GM12878 (cell line): ENCODE results near the gene PCK1. TPM values are rescaled to one million over a fixed set of nuclear protein-coding genes. Genes with fewer than 3 reads are reported as not detected.

ENCODE experiments used
- ATAC-seq: fragments of 200-7000 bp; cut with Tn5 transposase; 3 replicates; pipeline ENCODE4 v1.9.1; 2020; ENCODE audit warnings: mild to moderate bottlenecking, moderate library complexity
- BruUV-seq: library from RNA; stranded (reverse); fragments of 400-500 nt; replicated peaks from 2 replicates; lab custom pipeline; 2021; lab: Mats Ljungman, UMichigan
- CTCF ChIA-PET: fragments of 300-600 bp; sonication (Branson Sonifier 250); formaldehyde crosslinking; extraction: SDS; loops from one replicate; lab custom pipeline; 2021; ENCODE audit warnings: inconsistent platforms; lab: Yijun Ruan, JAX
- POLR2A ChIA-PET: fragments of 350-600 bp; formaldehyde crosslinking; extraction: SDS; loops from one replicate; lab custom pipeline; 2021; ENCODE audit warnings: inconsistent platforms; lab: Charles Lee
- RAD21 ChIA-PET: fragments of 300-600 bp; sonication (Branson Sonifier 250); formaldehyde crosslinking; loops from one replicate; lab custom pipeline; 2023; ENCODE audit warnings: antibody characterized with exemption; ENCODE audit not compliant: unreplicated experiment; lab: Charles Lee
- SMC1A ChIA-PET: fragments of 300-600 bp; sonication (Branson Sonifier 250); formaldehyde crosslinking; loops from one replicate; lab custom pipeline; 2023; ENCODE audit not compliant: unreplicated experiment, uncharacterized antibody; lab: Charles Lee
- DNase-seq: peaks from one replicate; pipeline ENCODE4 v3.0.0-alpha.2; 2011; ENCODE audit warnings: low read depth, low spot score
- FAIRE-seq: peaks from 3 replicates; lab custom pipeline; 2011; peaks lifted over from hg19 to GRCh38; lab: Jason Lieb, UNC
- H2AFZ ChIP-seq: 2 replicates; pipeline ENCODE4 v1.6.0; 2011; ENCODE audit warnings: low read depth, low read length, control low read depth; ENCODE audit not compliant: control insufficient read depth
- H3K27ac ChIP-seq: 2 replicates; pipeline ENCODE4 v1.5.1; 2011; ENCODE audit warnings: control low read depth; ENCODE audit not compliant: control insufficient read depth, insufficient read depth
- H3K27me3 ChIP-seq, 2 experiments: replicated peaks in 1 of 2; 2 replicates each; pipeline versions ENCODE4 v1.6.0 to v1.6.1; 2011; ENCODE audit warnings: low read length in 1 of 2; ENCODE audit not compliant: control insufficient read depth in 2 of 2, insufficient read depth in 2 of 2
- H3K36me3 ChIP-seq, 2 experiments: 2 replicates each; pipeline ENCODE4 v1.5.1; 2011; ENCODE audit warnings: low read length in 1 of 2; ENCODE audit not compliant: control insufficient read depth in 2 of 2, insufficient read depth in 2 of 2
- H3K4me1 ChIP-seq: 2 replicates; pipeline ENCODE4 v1.6.1; 2011; ENCODE audit warnings: mild to moderate bottlenecking, low read length, moderate library complexity, mixed read lengths; ENCODE audit not compliant: control insufficient read depth, insufficient read depth
- H3K4me2 ChIP-seq: 2 replicates; pipeline ENCODE4 v1.6.0; 2011; ENCODE audit warnings: control low read depth; ENCODE audit not compliant: control insufficient read depth, insufficient read depth
- H3K4me3 ChIP-seq: fragments of 200-600 bp; sonication (generic); 2 replicates; pipeline ENCODE4 v1.5.1; 2016
- H3K79me2 ChIP-seq: 2 replicates; pipeline ENCODE4 v1.6.0; 2011; ENCODE audit warnings: low read length; ENCODE audit not compliant: control insufficient read depth, insufficient read depth
- H3K9ac ChIP-seq: 2 replicates; pipeline ENCODE4 v1.8.0; 2011; ENCODE audit warnings: low read length, control low read depth, mixed read lengths; ENCODE audit not compliant: control insufficient read depth, insufficient read depth
- H3K9me3 ChIP-seq: replicated peaks from 3 replicates; pipeline ENCODE4 v1.5.1; 2011; ENCODE audit warnings: mild to moderate bottlenecking, low read length; ENCODE audit not compliant: control insufficient read depth, insufficient read depth
- H4K20me1 ChIP-seq: 2 replicates; pipeline ENCODE4 v1.6.0; 2011; ENCODE audit not compliant: control insufficient read depth, insufficient read depth
- EP300 ChIP-seq, 2 experiments: fragments of 150-350 bp in 1 of 2; IDR thresholded peaks; 2 replicates each; pipeline ENCODE4 v1.6.1; 2011 to 2012; ENCODE audit warnings: low read depth in 2 of 2, low read length in 2 of 2, borderline replicate concordance in 1 of 2, improper control_type of control experiment in 1 of 2, inconsistent platforms in 1 of 2; ENCODE audit not compliant: control insufficient read depth in 1 of 2
- ETV6 ChIP-seq, 2 experiments: fragments of 450-650 bp in 1 of 2; IDR thresholded peaks in 1 of 2; conservative IDR thresholded peaks in 1 of 2; 2 replicates each; pipeline ENCODE4 v1.6.1; 2014; ENCODE audit warnings: antibody characterized with exemption in 1 of 2, borderline replicate concordance in 1 of 2, low read depth in 1 of 2, mild to moderate bottlenecking in 1 of 2, moderate library complexity in 1 of 2
- HDAC2 ChIP-seq: fragments of 200-600 bp; sonication (generic); IDR thresholded peaks from 2 replicates; pipeline ENCODE4 v1.6.1; 2017
- HDAC6 ChIP-seq: fragments of 200-600 bp; sonication (generic); IDR thresholded peaks from one replicate; pipeline ENCODE4 v1.8.0; 2017; ENCODE audit warnings: antibody characterized with exemption; ENCODE audit not compliant: unreplicated experiment
- RB1 ChIP-seq: fragments of 450-650 bp; formaldehyde crosslinking; IDR thresholded peaks from 2 replicates; pipeline ENCODE4 v1.6.1; 2017; ENCODE audit warnings: mild to moderate bottlenecking, borderline replicate concordance
- RELA ChIP-seq: fragments of 450-650 bp; IDR thresholded peaks from 2 replicates; pipeline ENCODE4 v1.8.0; 2014; ENCODE audit warnings: borderline replicate concordance; ENCODE audit not compliant: partially characterized antibody
- SIX5 ChIP-seq: IDR thresholded peaks from 2 replicates; pipeline ENCODE4 v1.6.1; 2011; ENCODE audit warnings: mild to moderate bottlenecking, low read depth, low read length, moderate library complexity; ENCODE audit not compliant: severe bottlenecking
- ZNF384 ChIP-seq: IDR thresholded peaks from 2 replicates; pipeline ENCODE4 v1.6.1; 2012; ENCODE audit warnings: low read depth, mild to moderate bottlenecking, low read length, improper control_type of control experiment, borderline replicate concordance
- WGBS: methylation state at CpG from one replicate; pipeline ENCODE4 v1.1.6; 2016; ENCODE audit warnings: low lambda C conversion rate; ENCODE audit not compliant: insufficient replicate concordance, insufficient coverage; ENCODE audit errors: missing lambda C conversion rate; 5-methylcytosine and 5-hydroxymethylcytosine counted together
- in situ Hi-C: fragments of 300-500 bp; cut with MboI; formaldehyde crosslinking; loops from 9 replicates; pipeline ENCODE4 v1.14.3; 2018; ENCODE audit warnings: mixed read lengths
- intact Hi-C: fragments of 100-400 bp; cut with micrococcal nuclease; formaldehyde crosslinking; loops from one replicate; pipeline ENCODE4 v1.14.2; 2022; ENCODE audit not compliant: unreplicated experiment
- polyA plus RNA-seq, 11 experiments: library from polyadenylated mRNA; depleted of rRNA in 4 of 11; unstranded in 6 of 11; stranded (reverse) in 5 of 11; fragments of >200 nt; fragmentation: Nextera tagmentation in 4 of 11; fragmentation: Illumina TruSeq in 1 of 11; extraction: Ambion mirVana in 4 of 11; extraction: Trizol in 1 of 11; gene quantifications; 1 replicate in 1 of 11; 2 replicates in 10 of 11; pipeline versions ENCODE4 v1.2.1 to v1.2.3, GENCODE V29; 2011 to 2016; ENCODE audit warnings: inconsistent platforms in 2 of 11, missing spikeins in 2 of 11, low read depth in 1 of 11
- total RNA-seq, 4 experiments: library from RNA; depleted of rRNA in 3 of 4; stranded (reverse); fragments of >200 nt in 3 of 4; fragmentation: Illumina TruSeq in 1 of 4; extraction: Trizol in 1 of 4; gene quantifications; 2 replicates each; pipeline versions ENCODE4 v1.2.1 to v1.2.3, GENCODE V29; 2013 to 2021
- TF ChIP-seq, protein P1 (sequence below): fragments of 150-350 bp; IDR thresholded peaks from 2 replicates; pipeline ENCODE4 v1.6.1; 2014; ENCODE audit warnings: mild to moderate bottlenecking, low read depth, low read length
- TF ChIP-seq, protein P2 (sequence below): fragments of 450-650 bp; IDR thresholded peaks from 2 replicates; pipeline ENCODE4 v1.6.1; 2016; ENCODE audit warnings: mild to moderate bottlenecking

Gene PCK1
- total and polyA plus RNA-seq, 10 of the 15 experiments (the other 5 are each of a cell fraction or from before 2014, with no cell fraction given), result 0.02 to 0.33 (median 0.09) TPM; not detected in 5

DNA sequence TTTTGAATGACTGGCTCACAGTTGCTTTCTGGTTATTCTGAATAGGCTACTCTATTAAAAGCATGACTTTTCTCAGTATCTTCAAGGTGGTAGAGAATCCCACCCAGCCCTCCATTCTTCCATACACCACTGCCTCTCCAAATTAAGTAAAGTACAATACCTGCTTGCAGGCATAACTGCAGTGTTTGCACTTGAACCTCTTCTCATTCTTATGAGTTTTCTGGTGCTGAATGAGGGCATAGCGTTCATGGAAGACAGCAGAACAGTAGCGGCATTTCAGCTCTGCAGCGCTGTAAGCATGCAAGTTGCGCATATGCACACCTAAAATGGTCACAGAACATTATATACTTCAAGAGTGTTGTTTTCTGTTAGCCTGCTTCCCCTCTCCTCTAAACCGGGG, 48.5 kb upstream of the PCK1 start (continued):
- TF ChIP-seq RELA, result no peak
- no peak for TF ChIP-seq ZNF384
- TF ChIP-seq EP300 (IDR thresholded peaks at IDR 0.05; ENCODE audit: borderline replicate concordance in 1 of 2, control insufficient read depth in 1 of 2, low read depth in 2 of 2, low read length in 2 of 2), result no peak
- TF ChIP-seq, protein P1, sequence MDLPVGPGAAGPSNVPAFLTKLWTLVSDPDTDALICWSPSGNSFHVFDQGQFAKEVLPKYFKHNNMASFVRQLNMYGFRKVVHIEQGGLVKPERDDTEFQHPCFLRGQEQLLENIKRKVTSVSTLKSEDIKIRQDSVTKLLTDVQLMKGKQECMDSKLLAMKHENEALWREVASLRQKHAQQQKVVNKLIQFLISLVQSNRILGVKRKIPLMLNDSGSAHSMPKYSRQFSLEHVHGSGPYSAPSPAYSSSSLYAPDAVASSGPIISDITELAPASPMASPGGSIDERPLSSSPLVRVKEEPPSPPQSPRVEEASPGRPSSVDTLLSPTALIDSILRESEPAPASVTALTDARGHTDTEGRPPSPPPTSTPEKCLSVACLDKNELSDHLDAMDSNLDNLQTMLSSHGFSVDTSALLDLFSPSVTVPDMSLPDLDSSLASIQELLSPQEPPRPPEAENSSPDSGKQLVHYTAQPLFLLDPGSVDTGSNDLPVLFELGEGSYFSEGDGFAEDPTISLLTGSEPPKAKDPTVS, result no peak
- no peak for TF ChIP-seq HDAC6
- TF ChIP-seq, all 136 proteins: peak for 0

DNA sequence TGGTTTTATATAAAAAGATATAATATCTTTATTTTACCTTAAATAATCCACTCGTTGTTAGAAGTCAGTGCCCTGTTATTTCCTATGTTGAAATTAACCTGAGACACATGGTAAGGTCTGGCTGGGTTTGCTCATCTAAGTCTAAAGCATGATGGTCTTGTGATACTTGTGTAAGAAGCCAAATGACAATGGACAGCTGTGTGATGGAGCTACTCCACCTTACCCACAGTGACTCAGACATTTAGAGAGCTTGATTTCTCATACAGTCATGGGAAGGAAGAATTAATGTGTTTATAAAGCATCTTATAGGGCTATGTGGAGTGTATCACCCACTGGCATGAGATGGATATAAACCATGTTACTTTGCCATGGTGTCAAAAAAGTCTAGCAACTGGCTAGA, 47.7 kb upstream of the PCK1 start:
- ChIA-PET SMC1A (interaction anchor here (0.6 to 1.5 kb wide), 3 partner anchors 8 to 28 kb away, joined by 3 to 5 read pairs (median 3); no protein-coding TSS in a partner anchor), CTCF (interaction anchor here (1.7 to 2.7 kb wide), 2 partner anchors 10 to 14 kb away, joined by 5 to 17 read pairs; no protein-coding TSS in a partner anchor), POLR2A (no interaction called here), RAD21 (interaction anchor here (1.0 kb wide), 1 partner anchor 14 kb away, joined by 3 read pairs; no protein-coding TSS in a partner anchor)
- no peak overlapping the region for H3K9ac ChIP-seq
- H3K27ac ChIP-seq, result no peak overlapping the region
- TF ChIP-seq SIX5 (no peak), RB1 (no peak), ETV6 (conservative IDR thresholded peaks at IDR 0.05 in 1 of 2, IDR thresholded peaks at IDR 0.05 in 1 of 2; ENCODE audit: borderline replicate concordance in 1 of 2, low read depth in 1 of 2) (no peak), HDAC2 (no peak)
- TF ChIP-seq, protein P2, sequence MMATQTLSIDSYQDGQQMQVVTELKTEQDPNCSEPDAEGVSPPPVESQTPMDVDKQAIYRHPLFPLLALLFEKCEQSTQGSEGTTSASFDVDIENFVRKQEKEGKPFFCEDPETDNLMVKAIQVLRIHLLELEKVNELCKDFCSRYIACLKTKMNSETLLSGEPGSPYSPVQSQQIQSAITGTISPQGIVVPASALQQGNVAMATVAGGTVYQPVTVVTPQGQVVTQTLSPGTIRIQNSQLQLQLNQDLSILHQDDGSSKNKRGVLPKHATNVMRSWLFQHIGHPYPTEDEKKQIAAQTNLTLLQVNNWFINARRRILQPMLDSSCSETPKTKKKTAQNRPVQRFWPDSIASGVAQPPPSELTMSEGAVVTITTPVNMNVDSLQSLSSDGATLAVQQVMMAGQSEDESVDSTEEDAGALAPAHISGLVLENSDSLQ, result no peak
- BruUV-seq, result no TSS peak
- FAIRE-seq (no peak), ATAC-seq (no peak), DNase-seq (no peak)
- H3K4me2 ChIP-seq, result no peak overlapping the region
- no peaks in the 10 kb centered on the region for H4K20me1 ChIP-seq
- WGBS, result 35% methylated on average over 1 of the region's 1 CpG
- in situ Hi-C loops, result loop anchor here (5.0 kb wide), 1 partner anchor 79 kb away; no protein-coding TSS in a partner anchor
- no peaks in the 10 kb centered on the region for H3K9me3 ChIP-seq
- no peaks in the 10 kb centered on the region for H3K4me1 ChIP-seq
- no peak overlapping the region for H3K4me3 ChIP-seq
- no peak overlapping the region for H2AFZ ChIP-seq
- H3K27me3 ChIP-seq, result no peaks in the 10 kb centered on the region
- intact Hi-C loops, result loop anchor here (5.0 kb wide), 1 partner anchor 699 kb away; no protein-coding TSS in a partner anchor
- no peaks in the 10 kb centered on the region for H3K79me2 ChIP-seq
- H3K36me3 ChIP-seq, result no peaks in the 10 kb centered on the region
